Measurements from ENCODE around the gene CCDC51.
"Not testable (repeated sequence)": the region's sequence is repeated elsewhere in the genome, so short reads cannot be mapped to it uniquely, and the experiment has no call there.

The CCDC51 gene, protein sequence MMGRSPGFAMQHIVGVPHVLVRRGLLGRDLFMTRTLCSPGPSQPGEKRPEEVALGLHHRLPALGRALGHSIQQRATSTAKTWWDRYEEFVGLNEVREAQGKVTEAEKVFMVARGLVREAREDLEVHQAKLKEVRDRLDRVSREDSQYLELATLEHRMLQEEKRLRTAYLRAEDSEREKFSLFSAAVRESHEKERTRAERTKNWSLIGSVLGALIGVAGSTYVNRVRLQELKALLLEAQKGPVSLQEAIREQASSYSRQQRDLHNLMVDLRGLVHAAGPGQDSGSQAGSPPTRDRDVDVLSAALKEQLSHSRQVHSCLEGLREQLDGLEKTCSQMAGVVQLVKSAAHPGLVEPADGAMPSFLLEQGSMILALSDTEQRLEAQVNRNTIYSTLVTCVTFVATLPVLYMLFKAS

DNA sequence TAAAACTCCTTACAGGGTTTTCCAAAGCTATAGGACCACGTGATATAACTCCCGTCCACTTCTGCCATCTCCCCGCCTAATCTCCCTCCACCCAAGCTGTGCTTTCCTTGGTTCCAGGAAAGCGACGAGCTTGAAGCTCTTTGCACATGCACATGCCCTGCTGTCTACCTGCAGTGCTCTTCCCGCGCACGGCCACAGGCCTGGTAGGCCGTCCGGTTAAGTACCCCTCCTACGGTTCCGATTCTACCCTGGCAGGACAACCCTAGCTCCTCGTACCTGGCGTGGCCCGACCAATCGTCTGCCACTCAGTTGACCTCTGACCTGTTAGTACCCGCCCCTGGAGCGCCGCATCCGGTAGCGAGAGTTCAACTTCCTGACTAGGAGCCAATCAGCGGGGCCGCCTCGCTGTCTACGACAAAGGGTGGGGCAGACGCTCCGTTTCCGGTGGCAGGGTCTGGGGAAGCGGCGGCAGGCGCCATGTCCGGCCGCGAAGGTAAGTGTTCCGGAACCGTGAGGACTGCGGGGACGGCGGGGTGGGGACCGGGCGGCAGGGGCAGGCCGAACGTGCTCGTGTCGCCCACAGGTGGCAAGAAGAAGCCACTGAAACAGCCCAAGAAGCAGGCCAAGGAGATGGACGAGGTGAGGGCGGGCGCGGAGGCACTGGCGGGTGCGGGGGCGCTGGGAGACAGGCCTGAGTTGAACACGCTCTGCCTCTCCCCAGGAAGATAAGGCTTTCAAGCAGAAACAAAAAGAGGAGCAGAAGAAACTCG is at the start of gene CCDC51, which contains the start of gene TMA7:
Gene CCDC51, minus strand, starts transcription at position 300 of the 770 bp plus-strand sequence. CDS start 4,991 bp downstream, outside the sequence.
Gene TMA7, plus strand, starts transcription at position 438 of the 770 bp plus-strand sequence. Its CDS starts 40 bp downstream, at position 478.
- peak; percentile 99 for DNase-seq
- peaks cover 55% of the 10 kb centered on the region for H3K36me3 Mint-ChIP-seq (ENCODE audit: low read depth)
- peak within 1 kb of the TSS; percentile 94 for H3K4me3 Mint-ChIP-seq
- H3K27ac Mint-ChIP-seq = peak within 1 kb of the TSS; percentile 97
- no peaks in the 10 kb centered on the region for H3K9me3 Mint-ChIP-seq
- H3K27me3 Mint-ChIP-seq = no peaks in the 10 kb centered on the region
- peaks cover 40% of the 10 kb centered on the region for H3K4me1 Mint-ChIP-seq (ENCODE audit: low read depth)

DNA sequence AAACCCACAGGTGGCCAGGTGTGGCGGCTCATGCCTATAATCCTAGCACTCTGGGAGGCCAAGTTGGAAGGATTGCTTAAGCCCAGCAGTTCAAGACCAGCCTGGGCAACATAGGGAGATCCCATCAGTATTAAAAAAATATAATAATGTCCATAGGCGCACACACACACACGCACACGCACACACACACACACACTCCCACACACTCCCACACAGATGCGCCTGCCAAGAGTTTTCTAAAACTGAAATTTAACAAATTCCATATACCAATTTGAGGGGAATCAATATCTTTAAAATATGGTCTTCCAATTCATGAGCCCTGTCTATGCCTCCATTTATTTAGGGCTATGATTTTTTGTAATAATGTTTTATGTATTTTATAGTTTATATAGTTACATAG is 47.0 kb upstream of the CCDC51 start:
- Mint-ChIP-seq H3K9me3 (no peaks in the 10 kb centered on the region), H3K27ac (no peak overlapping the region), H3K36me3 (ENCODE audit: low read depth) (peaks cover 2% of the 10 kb centered on the region), H3K4me1 (ENCODE audit: low read depth) (no peaks in the 10 kb centered on the region), H3K27me3 (no peaks in the 10 kb centered on the region), H3K4me3 (no peak overlapping the region)
- DNase-seq = no peak

DNA sequence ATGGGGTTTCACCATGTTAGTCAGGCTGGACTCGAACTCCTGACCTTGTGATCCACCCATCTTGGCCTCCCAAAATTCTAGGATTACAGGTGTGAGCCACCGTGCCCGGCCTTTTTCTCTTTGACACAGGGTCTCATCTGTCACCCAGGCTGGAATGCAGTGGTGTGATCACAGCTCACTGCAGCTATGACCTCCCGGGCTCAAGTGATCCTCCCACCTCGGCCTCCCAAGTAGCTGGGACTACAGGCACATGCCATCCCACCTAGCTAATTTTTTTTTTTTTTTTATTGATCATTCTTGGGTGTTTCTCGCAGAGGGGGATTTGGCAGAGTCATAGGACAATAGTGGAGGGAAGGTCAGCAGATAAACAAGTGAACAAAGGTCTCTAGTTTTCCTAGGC is 42.9 kb upstream of the CCDC51 start:
- not testable (repeated sequence) for H3K27ac Mint-ChIP-seq; H3K27me3 Mint-ChIP-seq; H3K9me3 Mint-ChIP-seq; H3K36me3 Mint-ChIP-seq (ENCODE audit: low read depth); H3K4me3 Mint-ChIP-seq; DNase-seq
- peaks cover 22% of the 10 kb centered on the region for H3K4me1 Mint-ChIP-seq (ENCODE audit: low read depth)

DNA sequence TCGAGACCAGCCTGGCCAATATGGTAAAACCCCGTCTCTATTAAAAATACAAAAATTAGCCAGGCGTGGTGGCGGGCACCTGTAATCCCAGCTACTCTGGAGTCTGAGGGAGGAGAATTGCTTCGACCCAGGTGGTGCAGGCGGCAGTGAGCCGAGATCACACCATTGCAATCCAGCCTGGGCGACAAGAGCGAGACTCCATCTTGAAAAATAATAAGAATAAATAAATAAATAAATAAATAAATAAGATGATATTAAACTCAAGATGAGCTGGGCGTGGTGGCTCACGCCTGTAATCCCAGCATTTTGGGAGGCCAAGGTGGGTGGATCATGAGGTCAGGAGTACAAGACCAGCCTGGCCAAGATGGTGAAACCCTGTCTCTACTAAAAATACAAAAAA is 41.0 kb upstream of the CCDC51 start:
- not testable (repeated sequence) for H3K4me3 Mint-ChIP-seq; H3K36me3 Mint-ChIP-seq (ENCODE audit: low read depth); H3K27me3 Mint-ChIP-seq; H3K9me3 Mint-ChIP-seq; DNase-seq; H3K27ac Mint-ChIP-seq
- H3K4me1 Mint-ChIP-seq (ENCODE audit: low read depth) = peaks cover 33% of the 10 kb centered on the region

DNA sequence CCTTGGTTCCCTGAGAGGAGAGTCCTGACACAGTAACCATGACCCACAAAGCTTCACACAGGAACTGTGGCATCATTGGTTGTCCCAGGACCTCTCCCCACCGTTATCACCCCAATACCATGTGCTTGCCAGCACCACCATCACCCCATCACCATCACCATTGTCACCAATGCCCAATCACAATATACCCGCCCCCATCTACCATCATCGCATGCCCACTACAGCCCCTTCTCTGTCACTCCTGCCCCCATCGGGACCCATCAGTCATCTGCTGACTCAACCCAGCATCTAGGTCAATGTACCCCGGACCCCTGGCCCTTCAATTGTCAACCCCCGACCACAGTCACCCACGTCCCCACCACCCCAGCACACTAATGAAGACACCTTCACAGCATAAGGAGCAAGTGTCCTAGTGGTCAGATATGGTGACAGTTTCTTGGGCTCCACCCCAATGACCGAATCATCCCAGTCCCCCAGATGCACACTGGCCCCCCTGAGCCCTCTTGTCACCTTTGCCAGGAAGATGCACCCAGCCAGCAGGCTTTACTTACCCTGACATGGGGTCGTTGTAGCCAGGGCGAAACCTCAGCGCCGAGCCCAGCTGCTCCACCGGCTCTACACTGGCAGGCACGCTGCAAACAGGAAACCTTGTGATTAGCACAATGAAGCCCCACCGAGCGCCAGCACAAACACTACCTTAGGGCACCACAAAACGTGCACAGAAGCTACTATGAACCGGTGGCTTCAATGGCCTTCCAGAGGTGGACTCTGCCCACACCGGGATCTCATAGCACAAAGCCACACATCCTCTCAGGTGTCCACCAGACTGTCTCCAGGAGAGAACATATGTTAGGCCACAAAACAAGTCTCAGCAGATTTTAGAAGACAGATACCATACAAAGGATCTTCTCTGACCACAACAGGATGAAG is 39.0 kb upstream of the CCDC51 start:
- Mint-ChIP-seq H3K27me3 (no peaks in the 10 kb centered on the region), H3K4me1 (ENCODE audit: low read depth) (peaks cover 37% of the 10 kb centered on the region), H3K9me3 (no peaks in the 10 kb centered on the region), H3K36me3 (ENCODE audit: low read depth) (no peaks in the 10 kb centered on the region), H3K27ac (peak overlapping the region; percentile 93), H3K4me3 (peak overlapping the region; percentile 68)
- peak; percentile 68 for DNase-seq

DNA sequence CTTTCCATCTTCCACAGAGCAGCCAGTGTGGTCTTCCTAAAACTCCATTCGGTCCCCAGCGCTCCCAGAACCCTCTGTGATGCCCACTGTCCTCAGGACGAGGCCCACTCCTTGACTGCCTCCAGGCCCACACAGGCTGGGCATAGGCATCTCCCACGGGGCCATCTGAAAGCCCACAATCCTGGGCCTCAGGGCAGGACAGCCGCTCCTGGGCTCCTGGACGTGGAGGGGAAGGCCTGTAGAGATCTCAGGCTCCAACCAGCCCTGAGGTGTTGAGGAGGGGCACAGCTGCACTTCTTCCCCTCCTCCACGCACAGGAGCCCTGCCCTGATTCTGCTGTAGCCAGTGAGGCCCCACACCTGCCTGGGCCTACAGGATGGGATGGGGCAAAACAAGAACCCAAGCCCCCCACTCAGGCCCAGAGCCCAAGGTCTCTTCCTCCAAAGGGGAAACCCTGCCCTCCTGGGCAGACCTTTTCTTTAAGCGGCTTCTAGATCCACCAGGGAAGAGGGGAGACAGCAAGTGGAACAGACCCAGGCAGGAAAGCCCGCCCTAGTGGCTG is 38.1 kb upstream of the CCDC51 start:
- Mint-ChIP-seq H3K4me3 (peak overlapping the region; percentile 68), H3K4me1 (ENCODE audit: low read depth) (peaks cover 45% of the 10 kb centered on the region), H3K36me3 (ENCODE audit: low read depth) (no peaks in the 10 kb centered on the region), H3K9me3 (no peaks in the 10 kb centered on the region), H3K27me3 (no peaks in the 10 kb centered on the region), H3K27ac (peak overlapping the region; percentile 93)
- DNase-seq = no peak

DNA sequence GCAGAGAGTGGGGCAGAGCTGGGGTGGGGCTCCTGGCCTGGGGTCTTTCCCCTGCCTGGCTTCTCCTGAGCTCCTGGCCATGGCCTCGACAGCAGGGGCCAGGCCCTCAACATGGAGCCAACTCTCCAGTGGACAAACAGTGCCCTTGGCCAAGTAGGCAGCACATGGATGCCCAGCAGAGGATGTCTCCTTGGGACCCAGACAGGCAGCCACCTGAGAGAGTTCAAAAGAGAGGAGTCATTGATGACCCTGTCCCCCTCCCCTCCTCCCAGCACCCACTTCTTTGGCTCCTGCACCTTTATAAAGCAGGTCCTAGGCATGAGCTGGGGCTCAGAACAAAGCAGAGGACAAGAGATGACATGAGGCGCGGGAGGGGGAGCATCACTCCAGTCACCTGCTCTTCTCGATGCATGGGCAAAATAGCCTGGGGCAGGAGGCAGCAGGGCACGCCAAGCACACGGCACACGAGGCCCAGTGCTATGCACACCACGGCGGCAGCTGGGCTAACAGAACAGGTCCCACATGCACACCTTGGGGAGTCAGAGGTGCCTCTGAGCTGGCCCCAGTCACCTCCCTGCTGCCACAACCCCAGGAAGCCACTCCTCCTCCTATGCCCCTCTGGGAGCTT is 36.6 kb upstream of the CCDC51 start:
- Mint-ChIP-seq H3K4me3 (no peak overlapping the region), H3K27ac (no peak overlapping the region), H3K9me3 (no peaks in the 10 kb centered on the region), H3K27me3 (no peaks in the 10 kb centered on the region), H3K4me1 (ENCODE audit: low read depth) (peaks cover 49% of the 10 kb centered on the region), H3K36me3 (ENCODE audit: low read depth) (peaks cover 5% of the 10 kb centered on the region)
- DNase-seq = no peak

DNA sequence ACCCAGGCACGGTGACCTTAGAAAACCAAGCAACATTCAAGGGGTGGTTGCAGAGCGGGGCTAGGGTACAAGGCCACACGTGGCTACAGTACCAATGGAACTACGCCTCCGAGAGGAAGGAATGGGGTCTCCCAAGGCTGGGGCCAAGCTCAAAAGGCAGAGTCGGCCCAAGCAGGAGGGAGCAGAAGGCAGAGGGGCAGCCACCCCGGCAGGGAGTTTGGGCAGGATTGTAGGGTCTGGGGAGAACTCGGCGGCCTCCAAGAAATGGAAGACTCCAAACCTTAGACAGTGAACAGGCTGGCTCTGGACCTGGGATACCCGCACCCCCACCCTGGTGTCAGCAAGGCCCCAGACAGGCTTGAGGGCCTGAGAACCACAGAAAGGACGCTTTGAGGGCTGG is 35.3 kb upstream of the CCDC51 start:
- peak overlapping the region; percentile 64 for H3K27ac Mint-ChIP-seq

DNA sequence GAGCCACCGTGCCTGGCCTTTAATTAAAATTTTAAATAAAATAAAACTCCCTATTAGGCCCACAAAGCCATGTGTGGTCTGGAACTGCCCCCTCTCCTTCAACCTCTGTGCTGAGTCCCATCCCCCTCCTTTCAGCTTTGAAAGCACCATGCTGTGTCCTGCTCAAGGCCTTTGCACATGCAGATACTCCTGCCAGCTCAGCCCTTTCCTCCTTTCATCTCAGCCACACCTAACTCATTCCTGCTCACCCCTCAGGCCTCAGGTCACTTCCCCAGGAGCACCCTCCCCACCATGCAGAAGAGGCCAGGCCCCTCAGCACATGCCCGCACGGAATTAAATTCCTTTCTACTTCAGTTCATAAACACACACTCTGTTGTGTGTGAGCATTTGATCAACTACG is 34.7 kb upstream of the CCDC51 start:
- no peak overlapping the region for H3K4me3 Mint-ChIP-seq

More for the DNA sequence above, 35.3 kb upstream of the CCDC51 start:
- H3K9me3 Mint-ChIP-seq = no peaks in the 10 kb centered on the region
- H3K27me3 Mint-ChIP-seq = no peaks in the 10 kb centered on the region
- peaks cover 57% of the 10 kb centered on the region for H3K4me1 Mint-ChIP-seq (ENCODE audit: low read depth)
- peaks cover 7% of the 10 kb centered on the region for H3K36me3 Mint-ChIP-seq (ENCODE audit: low read depth)
- H3K4me3 Mint-ChIP-seq = no peak overlapping the region
- DNase-seq = no peak

DNA sequence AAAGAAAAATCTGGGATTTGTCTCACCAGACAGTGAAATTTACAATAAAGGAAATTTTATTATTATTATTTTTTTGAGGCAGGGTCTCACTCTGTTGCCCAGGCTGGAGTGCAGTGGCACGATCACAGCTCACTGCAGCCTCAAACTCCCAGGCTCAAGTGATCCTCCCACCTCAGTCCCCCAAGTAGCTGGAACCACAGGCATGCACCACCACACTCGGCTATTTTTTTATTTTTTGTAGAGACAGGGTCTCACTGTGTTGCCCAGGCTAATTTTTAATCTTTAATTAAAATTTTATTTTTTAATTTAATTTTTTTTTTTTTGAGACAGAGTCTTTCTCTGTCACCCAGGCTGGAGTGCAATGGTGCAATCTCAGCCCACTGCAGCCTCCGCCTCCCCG is 34.1 kb upstream of the CCDC51 start:
- H3K9me3 Mint-ChIP-seq, H3K27me3 Mint-ChIP-seq, H3K27ac Mint-ChIP-seq, DNase-seq, H3K4me3 Mint-ChIP-seq: not testable (repeated sequence)
- Mint-ChIP-seq H3K36me3 (ENCODE audit: low read depth) (peaks cover 18% of the 10 kb centered on the region), H3K4me1 (ENCODE audit: low read depth) (peaks cover 60% of the 10 kb centered on the region)

More for the DNA sequence above, 34.7 kb upstream of the CCDC51 start:
- Mint-ChIP-seq H3K27me3 (no peaks in the 10 kb centered on the region), H3K36me3 (ENCODE audit: low read depth) (peaks cover 12% of the 10 kb centered on the region), H3K4me1 (ENCODE audit: low read depth) (peaks cover 59% of the 10 kb centered on the region), H3K27ac (peak overlapping the region; percentile 7), H3K9me3 (no peaks in the 10 kb centered on the region)
- DNase-seq = no peak

DNA sequence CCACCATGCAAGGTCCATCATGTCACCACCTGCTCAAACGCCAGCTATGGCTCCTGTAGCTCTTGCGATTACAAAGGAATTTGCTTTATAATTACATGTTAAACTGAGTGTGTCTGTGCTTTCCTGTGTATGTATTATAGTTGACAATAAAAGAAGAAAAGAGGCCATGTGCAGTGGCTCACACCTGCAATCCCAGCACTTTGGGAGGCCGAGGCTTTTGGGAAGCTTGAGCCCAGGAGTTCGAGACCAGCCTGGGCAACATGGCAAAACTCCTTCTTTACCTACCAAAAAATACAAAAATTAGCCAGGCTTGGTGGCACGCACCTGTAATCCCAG is 33.7 kb upstream of the CCDC51 start:
- Mint-ChIP-seq H3K9me3 (no peaks in the 10 kb centered on the region), H3K36me3 (ENCODE audit: low read depth) (peaks cover 22% of the 10 kb centered on the region), H3K27me3 (no peaks in the 10 kb centered on the region), H3K4me1 (ENCODE audit: low read depth) (peaks cover 60% of the 10 kb centered on the region), H3K4me3 (peak overlapping the region; percentile 86), H3K27ac (peak overlapping the region; percentile 99)
- no peak for DNase-seq

DNA sequence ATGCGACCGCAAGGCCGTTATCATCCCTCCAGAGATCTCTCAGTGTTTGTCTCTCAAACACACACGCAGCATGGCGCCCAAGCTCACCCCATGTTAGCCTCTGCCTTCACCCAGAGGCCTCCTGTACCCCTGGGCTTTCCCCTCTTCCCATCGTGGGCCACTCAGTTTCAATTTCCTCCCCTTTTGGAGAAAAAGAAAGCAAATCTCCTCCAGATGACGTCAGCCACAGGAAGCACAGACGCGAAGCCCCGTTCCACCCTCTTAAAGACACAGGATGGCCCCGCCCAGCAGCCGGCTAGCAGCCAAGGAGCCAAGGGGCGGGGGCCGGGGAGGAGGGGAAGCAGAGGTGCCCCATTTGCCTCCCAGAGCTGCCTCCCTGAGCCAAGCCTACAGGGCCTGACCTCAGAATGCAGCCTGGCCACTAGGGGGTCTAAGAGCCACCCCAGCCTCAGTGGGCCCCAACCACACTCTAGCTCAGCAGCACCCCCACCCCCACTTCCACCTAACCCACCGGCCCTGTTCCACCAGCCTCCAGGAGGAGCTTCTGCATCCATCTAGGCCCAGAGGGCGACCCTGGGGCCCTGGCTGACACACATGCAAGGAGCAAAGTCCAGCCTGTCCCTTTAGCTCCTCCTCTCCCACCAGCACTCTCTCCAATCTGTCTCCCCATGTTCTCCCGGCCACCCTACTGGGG is 33.2 kb upstream of the CCDC51 start:
- Mint-ChIP-seq H3K36me3 (ENCODE audit: low read depth) (peaks cover 27% of the 10 kb centered on the region), H3K9me3 (no peaks in the 10 kb centered on the region), H3K4me3 (peak overlapping the region; percentile 86), H3K27me3 (no peaks in the 10 kb centered on the region), H3K4me1 (ENCODE audit: low read depth) (peaks cover 60% of the 10 kb centered on the region), H3K27ac (peak overlapping the region; percentile 99)
- DNase-seq = peak; percentile 94

DNA sequence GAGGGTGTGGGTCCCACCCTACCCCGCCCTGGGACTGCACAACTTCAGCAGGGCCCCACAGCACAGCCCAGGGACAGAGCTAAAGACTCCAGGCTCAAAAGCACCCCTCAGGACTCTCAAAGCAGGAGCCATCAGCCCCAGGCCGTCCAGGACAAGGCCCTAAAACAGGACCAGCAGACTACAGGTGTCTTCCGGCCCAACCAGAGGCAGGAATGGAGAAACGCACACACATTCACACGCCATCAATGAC is 32.7 kb upstream of the CCDC51 start:
- Mint-ChIP-seq H3K4me3 (peak overlapping the region; percentile 86), H3K27me3 (no peaks in the 10 kb centered on the region), H3K4me1 (ENCODE audit: low read depth) (peaks cover 60% of the 10 kb centered on the region), H3K9me3 (no peaks in the 10 kb centered on the region), H3K36me3 (ENCODE audit: low read depth) (peaks cover 32% of the 10 kb centered on the region), H3K27ac (peak overlapping the region; percentile 99)
- no peak for DNase-seq
